ENCODE measurements around the gene TSFM.

GRCh38 chr12:57758552-57759359 is 23.8 kb upstream of the TSFM start:
- no peak for TF ChIP-seq POLR2A (IDR thresholded peaks at IDR 0.05)
- no peak for TF ChIP-seq CTCF (IDR thresholded peaks at IDR 0.05)
- no peak for TF ChIP-seq EP300 (IDR thresholded peaks at IDR 0.05)
- TF ChIP-seq POLR2AphosphoS5 (IDR thresholded peaks at IDR 0.05), result no peak

All from suprapubic skin (tissue), 4 donors.